Measurements from ENCODE around the gene XYLT1.

The XYLT1 gene

DNA sequence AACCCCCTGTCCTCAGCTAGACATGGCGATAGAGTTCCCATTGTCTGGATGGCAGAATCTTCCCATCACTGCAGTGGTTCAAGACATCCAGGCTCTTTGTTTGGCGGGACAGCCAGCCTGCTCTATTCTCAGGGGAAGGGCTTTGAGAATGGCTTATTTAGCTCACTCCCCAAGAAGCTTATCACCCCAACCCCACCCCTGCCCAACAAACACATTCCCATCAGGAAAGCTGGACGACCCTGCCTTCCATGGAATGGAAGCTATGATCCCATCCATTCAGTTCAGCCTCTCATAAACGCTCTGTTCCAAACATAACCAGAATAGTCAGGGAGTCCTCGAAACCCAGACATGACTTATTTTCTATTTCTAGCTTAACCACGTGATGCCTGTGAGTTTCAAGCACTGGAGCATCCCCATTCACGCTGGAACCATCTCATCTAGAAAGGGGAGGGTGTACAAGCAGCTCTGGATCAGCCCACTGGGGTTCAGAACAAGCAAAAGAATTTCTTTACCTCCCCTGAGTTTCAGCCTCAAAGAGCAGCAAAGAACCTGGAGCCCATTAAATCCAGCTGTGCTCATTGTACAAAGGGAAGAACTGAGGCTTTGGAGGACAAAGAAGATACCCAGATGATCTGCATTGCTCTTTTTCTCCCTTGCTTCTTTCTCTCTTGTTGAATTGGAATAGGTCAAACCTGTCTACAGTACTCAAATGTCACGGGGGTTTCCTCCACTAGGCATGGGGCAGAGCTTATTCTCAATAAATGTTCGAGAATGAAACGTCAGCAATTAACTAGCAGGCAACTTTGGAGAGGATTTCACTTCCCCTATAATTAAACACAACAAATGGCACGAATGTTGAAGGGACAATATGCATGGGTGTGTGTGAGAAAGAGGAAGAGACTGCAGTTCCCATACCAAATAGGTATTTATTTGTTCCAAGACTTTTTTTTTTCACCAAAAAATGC is 93.1 kb downstream of the XYLT1 start:
- no peak overlapping the region for H3K4me3 ChIP-seq (ENCODE audit: low read depth, low read length)
- no peak for DNase-seq (ENCODE audit: low read depth)
- TF ChIP-seq, protein P1, sequence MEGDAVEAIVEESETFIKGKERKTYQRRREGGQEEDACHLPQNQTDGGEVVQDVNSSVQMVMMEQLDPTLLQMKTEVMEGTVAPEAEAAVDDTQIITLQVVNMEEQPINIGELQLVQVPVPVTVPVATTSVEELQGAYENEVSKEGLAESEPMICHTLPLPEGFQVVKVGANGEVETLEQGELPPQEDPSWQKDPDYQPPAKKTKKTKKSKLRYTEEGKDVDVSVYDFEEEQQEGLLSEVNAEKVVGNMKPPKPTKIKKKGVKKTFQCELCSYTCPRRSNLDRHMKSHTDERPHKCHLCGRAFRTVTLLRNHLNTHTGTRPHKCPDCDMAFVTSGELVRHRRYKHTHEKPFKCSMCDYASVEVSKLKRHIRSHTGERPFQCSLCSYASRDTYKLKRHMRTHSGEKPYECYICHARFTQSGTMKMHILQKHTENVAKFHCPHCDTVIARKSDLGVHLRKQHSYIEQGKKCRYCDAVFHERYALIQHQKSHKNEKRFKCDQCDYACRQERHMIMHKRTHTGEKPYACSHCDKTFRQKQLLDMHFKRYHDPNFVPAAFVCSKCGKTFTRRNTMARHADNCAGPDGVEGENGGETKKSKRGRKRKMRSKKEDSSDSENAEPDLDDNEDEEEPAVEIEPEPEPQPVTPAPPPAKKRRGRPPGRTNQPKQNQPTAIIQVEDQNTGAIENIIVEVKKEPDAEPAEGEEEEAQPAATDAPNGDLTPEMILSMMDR (conservative IDR thresholded peaks at IDR 0.05; ENCODE audit: low read depth, low read length), result no peak

DNA sequence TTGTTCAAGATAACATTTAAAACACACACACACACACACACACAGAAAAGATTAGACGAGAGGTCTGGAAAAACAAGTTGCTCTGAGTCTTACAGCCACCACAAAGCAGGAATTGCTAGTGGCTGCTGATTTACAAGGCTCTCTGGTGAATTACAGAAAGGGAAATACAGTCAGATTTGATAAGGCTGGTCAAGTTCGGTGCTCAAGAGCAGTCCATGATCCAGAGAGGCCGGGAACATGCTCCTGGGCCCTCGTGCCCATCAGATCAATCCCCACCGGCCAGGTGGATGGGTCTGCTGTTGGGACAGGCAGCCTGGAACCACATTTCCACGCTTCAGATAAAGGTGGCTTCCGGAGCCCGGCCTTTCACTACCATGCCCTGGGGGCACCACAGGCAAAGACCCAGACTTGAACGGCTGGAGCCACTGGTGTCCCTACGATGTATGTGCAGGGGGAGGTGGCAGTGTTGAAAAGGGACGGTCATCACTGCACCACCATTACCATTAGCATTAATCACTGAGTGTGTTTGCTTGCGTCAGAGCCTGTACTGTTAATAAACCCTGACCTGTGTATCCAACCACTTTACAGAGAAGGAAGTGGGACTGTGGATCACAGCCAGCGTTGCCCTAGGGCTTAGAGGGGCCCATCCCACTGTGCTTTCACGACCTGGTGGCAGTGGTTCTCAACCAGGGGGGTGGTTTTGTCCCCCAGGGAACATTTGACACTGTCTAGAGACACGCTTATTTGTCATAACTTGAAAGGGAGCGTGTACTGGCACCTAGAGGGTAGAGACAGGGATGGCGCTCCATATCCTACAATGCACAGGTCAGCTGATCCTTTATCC is 95.1 kb downstream of the XYLT1 start:
- DNase-seq (ENCODE audit: low read depth), result no peak
- H3K4me3 ChIP-seq (ENCODE audit: low read depth, low read length), result no peak overlapping the region
- TF ChIP-seq, protein P1 (conservative IDR thresholded peaks at IDR 0.05; ENCODE audit: low read depth, low read length), result no peak

DNA sequence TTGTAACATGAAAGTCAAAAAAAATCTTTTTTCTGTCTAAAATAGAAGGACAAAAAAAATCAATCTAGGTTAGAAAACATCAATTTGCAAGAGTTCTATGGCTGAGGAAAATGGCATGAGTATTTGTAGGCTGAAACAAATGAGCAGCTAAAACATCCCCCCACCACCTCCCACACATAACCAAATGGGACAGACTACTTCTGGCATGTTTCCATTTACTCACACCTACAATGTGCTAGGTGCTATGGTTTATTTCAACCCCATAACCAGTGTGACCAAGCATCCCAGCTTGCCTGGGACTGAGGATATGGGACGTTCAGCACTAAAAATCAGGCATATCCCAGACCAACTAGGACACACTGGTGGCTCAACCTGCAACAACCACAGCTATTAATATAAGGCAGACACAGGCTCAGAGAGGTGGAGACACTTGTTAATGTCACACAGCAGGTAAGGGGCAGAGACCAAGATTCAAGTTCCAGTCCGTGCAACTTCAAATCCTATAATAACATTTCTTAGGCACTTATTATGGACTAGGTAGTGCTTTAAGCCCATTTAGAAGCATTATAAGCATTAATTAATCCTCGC is 96.0 kb downstream of the XYLT1 start:
- TF ChIP-seq, protein P1 (conservative IDR thresholded peaks at IDR 0.05; ENCODE audit: low read depth, low read length), result no peak
- no peak overlapping the region for H3K4me3 ChIP-seq (ENCODE audit: low read depth, low read length)
- DNase-seq (ENCODE audit: low read depth), result no peak

DNA sequence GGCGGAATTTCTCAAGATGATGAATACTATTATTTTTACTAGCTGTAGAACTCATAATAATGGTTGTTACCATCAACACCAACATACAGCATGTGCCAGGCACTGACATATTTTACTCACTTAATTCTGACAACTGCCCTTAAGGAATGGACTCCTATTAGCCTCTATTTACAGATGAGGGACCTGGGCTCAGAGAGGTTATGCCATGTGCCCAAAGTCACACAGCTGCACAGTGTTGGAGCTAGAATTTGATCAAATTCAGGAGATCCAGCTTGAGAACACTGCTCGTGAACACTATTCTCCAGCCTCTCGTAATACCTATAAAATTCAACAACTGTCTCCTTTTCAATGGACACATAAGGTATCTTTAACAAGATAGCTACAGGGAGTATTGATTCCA is 97.2 kb downstream of the XYLT1 start:
- TF ChIP-seq, protein P1 (conservative IDR thresholded peaks at IDR 0.05; ENCODE audit: low read depth, low read length), result no peak
- no peak for DNase-seq (ENCODE audit: low read depth)
- no peak overlapping the region for H3K4me3 ChIP-seq (ENCODE audit: low read depth, low read length)

DNA sequence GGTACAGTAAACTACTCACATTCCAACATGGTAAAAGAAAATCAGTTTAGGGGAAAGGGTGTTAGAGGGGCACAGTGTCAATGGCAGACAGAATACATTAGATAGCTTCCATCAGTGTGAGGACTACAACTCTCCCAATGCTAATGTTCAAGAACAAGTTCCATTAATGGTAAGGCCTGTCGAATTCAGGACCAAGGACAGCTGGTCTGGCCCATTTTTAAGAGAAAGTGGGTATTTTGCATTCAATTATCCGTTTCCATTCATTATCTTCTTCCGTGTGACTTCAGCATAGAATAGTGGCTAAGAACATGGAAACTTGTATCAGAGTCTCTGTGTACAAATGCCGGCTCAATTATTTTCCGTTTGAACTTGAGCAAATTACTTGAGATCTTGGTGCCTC is 98.4 kb downstream of the XYLT1 start:
- TF ChIP-seq, protein P1 (conservative IDR thresholded peaks at IDR 0.05; ENCODE audit: low read depth, low read length), result no peak

DNA sequence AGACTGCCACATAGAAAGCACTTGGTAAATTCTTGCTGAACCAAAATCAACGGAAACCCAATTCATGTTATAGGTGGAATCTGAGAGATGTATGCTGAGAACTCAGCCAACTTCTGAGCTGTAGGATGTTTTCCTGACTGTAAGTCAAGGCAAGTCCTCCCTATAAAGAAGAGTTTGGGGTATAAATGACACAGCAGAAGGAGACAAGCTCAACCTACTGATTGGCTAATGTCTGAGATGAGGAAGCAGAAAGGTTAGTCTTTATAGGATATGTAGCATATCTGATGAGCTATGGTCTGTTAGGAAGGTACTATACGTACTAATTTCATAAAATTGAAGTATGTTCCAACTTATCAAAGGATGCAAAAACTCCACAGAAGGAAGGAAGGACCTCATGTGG is 99.5 kb downstream of the XYLT1 start:
- TF ChIP-seq, protein P1 (conservative IDR thresholded peaks at IDR 0.05; ENCODE audit: low read depth, low read length), result no peak
- no peak overlapping the region for H3K4me3 ChIP-seq (ENCODE audit: low read depth, low read length)

More for the DNA sequence above, 98.4 kb downstream of the XYLT1 start:
- peak; percentile 7 for DNase-seq (ENCODE audit: low read depth)
- H3K4me3 ChIP-seq (ENCODE audit: low read depth, low read length), result no peak overlapping the region

More for the DNA sequence above, 99.5 kb downstream of the XYLT1 start:
- DNase-seq (ENCODE audit: low read depth), result no peak
